Measurements from ENCODE around the gene KLHL35.

Gene KLHL35

DNA sequence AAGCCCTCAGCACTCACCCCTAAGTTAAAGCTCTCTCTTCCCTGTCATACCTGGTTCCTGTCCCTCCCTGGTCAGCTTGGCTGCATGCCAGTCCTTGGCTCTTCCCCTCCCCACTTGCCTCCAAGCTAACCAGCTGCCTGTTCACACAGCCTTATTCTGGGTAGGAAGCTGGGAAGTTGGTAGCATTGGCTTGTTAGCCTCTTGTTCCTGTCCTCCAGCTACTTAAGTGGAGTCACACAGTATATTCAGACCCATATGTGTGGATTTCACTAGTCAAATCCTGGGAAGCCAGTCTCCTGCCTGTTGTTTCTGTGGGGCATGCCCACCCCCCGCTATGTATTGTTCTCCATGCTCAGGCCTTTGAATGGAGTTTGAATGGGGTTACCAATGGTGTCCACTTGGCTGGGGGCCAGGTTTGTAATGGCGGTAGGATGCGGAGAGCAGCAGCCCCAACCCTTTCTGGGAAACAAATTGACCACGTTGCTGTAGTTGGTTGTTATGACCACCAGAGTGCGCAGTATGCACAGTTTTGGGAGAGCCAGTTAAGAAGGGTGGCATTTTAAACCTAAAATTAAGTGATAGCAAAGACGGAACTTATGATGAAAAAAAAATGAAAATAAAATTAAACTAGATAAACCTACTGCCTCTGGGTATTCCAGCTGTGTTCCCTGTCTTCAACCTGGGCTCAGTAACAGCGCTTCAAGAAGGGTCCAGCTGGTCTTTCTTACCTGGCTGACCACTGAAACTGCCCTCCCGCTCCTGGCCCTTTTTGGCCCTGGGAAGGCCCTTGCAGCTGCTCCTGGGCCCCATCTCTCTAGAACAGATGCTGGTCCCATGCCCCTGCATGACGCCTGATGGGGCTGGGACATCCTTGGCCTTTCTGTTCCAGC, 44.4 kb downstream of the KLHL35 start:
- H3K27ac ChIP-seq: no peak overlapping the region
- TF ChIP-seq, protein P1, sequence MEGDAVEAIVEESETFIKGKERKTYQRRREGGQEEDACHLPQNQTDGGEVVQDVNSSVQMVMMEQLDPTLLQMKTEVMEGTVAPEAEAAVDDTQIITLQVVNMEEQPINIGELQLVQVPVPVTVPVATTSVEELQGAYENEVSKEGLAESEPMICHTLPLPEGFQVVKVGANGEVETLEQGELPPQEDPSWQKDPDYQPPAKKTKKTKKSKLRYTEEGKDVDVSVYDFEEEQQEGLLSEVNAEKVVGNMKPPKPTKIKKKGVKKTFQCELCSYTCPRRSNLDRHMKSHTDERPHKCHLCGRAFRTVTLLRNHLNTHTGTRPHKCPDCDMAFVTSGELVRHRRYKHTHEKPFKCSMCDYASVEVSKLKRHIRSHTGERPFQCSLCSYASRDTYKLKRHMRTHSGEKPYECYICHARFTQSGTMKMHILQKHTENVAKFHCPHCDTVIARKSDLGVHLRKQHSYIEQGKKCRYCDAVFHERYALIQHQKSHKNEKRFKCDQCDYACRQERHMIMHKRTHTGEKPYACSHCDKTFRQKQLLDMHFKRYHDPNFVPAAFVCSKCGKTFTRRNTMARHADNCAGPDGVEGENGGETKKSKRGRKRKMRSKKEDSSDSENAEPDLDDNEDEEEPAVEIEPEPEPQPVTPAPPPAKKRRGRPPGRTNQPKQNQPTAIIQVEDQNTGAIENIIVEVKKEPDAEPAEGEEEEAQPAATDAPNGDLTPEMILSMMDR (IDR thresholded peaks at IDR 0.05): peak; percentile 92
- no peak for TF ChIP-seq ZFX (IDR thresholded peaks at IDR 0.05; ENCODE audit: borderline replicate concordance)

DNA sequence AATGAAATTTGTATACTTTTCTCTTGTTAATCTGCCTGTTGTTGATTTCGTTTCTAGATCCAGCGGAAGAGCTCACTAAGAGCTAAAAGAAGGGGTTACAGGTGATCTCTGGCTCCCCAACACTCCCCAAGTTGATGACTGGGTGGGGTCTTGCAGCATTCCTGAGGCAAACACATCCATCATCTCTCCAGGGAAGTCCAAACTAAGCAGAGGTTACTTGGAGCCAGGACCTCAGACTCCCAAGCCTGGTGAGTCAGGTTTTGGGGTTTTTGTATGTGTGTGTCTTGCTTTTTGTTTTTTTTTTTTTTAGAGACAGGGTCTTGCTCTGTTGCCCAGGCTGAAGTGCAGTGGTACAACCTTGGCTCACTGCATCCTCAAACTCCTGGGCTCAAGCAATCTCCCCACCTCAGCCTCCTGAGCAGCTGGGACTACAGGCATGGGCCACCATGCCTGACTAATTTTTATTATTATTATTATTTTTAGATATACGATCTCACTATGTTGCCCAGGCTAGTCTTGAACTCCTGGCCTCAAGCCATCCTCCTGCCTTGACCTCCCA, 45.2 kb downstream of the KLHL35 start:
- no peak for TF ChIP-seq ZFX (IDR thresholded peaks at IDR 0.05; ENCODE audit: borderline replicate concordance)
- TF ChIP-seq, protein P1 (IDR thresholded peaks at IDR 0.05): no peak
- no peak overlapping the region for H3K27ac ChIP-seq

DNA sequence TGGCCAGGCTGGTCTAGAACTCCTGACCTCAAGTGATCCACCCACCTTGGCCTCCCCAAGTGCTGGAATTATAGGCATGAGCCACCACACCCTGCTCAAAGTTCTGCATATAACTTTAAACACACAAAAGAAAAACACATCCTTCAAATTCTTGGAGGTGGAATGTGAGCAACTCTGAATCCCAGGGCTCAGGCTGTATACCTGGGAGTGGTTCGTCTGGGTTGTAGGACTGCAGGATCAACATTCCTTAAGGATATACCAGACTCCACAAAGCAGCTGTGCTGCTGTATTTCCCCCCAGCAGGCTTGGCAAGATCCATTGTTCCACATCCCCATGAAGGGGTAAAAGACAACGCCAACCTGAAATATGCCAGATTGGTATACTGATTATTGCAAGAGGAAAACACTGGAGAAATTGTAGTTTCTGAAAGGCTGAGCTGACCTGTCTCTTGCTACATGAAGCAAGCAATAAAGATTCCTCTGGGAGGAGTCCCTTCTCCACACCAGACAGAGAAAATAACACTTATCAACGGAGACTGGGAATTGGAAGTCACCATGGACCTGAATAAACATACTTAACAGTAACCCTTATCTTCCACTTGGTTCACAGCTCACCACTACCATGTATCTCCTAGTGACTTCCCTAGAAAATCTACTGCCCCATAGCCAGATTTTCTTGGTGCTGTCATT, 45.9 kb downstream of the KLHL35 start:
- no peak for TF ChIP-seq ZFX (IDR thresholded peaks at IDR 0.05; ENCODE audit: borderline replicate concordance)
- TF ChIP-seq, protein P1 (IDR thresholded peaks at IDR 0.05): no peak
- no peak overlapping the region for H3K27ac ChIP-seq

DNA sequence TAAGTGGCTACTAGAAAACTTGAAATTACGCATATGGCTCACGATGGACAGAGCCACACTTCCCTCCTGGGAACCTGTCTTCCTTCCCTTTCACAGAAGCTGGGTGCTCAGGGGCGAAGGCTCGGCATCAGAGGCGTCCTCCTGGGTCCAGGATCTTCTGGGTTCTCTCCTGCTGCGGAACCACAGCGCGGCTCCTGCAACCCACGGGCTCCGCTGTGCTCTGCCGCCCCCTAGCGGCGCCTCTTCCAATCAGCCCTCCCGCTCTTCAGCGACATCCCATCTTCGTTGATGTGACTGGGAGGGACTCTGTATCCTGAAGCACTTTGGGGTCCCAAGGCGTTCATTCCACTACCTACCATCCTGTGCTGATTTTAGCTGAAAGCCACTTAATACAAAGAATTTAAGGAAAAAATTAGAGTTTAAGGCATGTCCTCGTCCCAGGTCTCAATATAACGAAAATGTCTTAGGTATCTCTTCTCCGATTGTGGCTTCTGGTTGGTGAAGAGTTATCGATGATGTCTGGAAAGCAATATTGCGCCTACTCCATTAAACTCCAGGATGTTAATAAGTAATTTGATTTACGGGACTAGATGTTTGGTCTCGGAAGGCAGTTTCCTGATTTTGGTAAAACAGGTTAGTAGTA, 48.4 kb downstream of the KLHL35 start:
- no peak overlapping the region for H3K27ac ChIP-seq
- no peak for TF ChIP-seq ZFX (IDR thresholded peaks at IDR 0.05; ENCODE audit: borderline replicate concordance)
- TF ChIP-seq, protein P1 (IDR thresholded peaks at IDR 0.05): peak; percentile 98

DNA sequence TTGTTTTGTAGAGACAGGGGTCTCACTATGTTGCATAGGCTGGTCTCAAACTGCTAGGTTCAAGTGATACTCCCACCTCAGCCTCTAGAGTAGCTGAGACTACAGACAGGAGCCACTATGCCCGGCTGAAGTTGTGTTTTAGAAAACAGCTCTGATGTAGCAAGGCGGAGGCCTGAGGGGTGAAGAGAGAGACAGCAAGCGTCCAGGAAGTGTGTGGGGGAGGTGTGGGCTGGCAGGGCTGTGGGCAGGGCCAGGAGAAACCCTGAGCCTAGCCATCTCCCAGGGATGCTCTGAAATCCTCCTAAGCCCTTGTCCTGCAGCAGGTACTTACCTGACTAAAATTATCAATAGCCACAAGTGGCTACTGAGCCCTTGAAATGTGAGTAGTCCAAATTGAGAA, 49.8 kb downstream of the KLHL35 start:
- TF ChIP-seq, protein P1 (IDR thresholded peaks at IDR 0.05): no peak
- TF ChIP-seq ZFX (IDR thresholded peaks at IDR 0.05; ENCODE audit: borderline replicate concordance): no peak
- no peak overlapping the region for H3K27ac ChIP-seq

DNA sequence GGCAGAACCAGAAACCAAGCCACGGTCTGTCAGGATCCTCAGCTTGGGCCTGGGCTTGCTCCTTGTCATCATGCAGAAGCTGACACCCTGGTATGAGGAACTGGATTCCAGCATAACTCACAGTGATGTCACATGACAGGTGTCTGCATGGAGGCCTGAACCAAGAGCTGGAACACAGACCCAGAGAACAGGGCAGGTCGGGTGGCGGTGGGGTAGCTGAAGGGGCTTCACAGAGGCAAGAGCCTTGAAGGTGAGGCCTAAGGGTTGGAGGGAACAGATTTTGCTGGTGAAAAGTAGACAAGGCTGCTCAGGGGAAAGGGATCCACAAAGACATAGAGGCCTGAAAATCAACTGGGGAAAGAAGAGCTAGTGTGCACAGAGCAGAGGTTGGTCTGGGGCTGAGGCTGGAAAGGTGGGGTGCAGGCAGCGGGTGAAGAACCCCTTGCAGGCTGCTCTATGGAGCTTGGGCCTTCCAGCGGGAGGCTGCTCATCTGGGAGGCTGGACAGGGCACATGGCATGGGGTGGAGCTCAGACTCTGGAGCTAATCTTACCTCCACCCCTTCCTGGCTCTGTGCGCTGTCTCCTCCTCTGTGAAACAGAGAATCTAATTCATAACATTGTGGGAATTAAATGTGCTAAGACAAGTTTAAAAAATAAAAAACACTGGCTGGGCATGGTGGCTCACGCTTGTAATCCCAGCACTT, 52.1 kb downstream of the KLHL35 start:
- TF ChIP-seq, protein P1 (IDR thresholded peaks at IDR 0.05): no peak
- TF ChIP-seq ZFX (IDR thresholded peaks at IDR 0.05; ENCODE audit: borderline replicate concordance): no peak
- H3K27ac ChIP-seq: peak overlapping the region; percentile 42; the same call in 1 of the 2 replicates
